GM23338 (cell line): ENCODE results near the gene TLR9. TPM values are rescaled to one million over a fixed set of nuclear protein-coding genes. Genes with fewer than 3 reads are reported as not detected.

Experiments
- ATAC-seq: fragments of 200-7000 bp; cut with Tn5 transposase; 3 replicates; pipeline ENCODE4 v1.9.1; 2020
- DNase-seq: peaks from one replicate; pipeline ENCODE4 v3.0.0-alpha.2; 2015; ENCODE audit warnings: low spot score
- H2AFZ ChIP-seq: fragments of 200-600 bp; sonication (generic); 2 replicates; pipeline ENCODE4 v1.8.0; 2016; ENCODE audit warnings: antibody characterized with exemption, mild to moderate bottlenecking, moderate library complexity
- H3F3A ChIP-seq: fragments of 200-600 bp; sonication (generic); replicated peaks from 2 replicates; pipeline ENCODE4 v1.8.0; 2017; ENCODE audit warnings: antibody characterized with exemption, mixed run types, low read depth
- H3K27ac ChIP-seq: fragments of 200-600 bp; sonication (generic); 2 replicates; pipeline ENCODE4 v1.6.1; 2016; ENCODE audit warnings: low read depth
- H3K27me3 ChIP-seq: fragments of 200-600 bp; sonication (generic); 2 replicates; pipeline ENCODE4 v1.8.0; 2016; ENCODE audit warnings: mild to moderate bottlenecking, mixed run types, moderate library complexity; ENCODE audit not compliant: insufficient read depth
- H3K36me3 ChIP-seq: fragments of 200-600 bp; sonication (generic); 2 replicates; pipeline ENCODE4 v1.8.0; 2016; ENCODE audit warnings: mild to moderate bottlenecking; ENCODE audit not compliant: insufficient read depth
- H3K4me1 ChIP-seq: fragments of 200-600 bp; sonication (generic); 2 replicates; pipeline ENCODE4 v1.8.0; 2016; ENCODE audit warnings: mild to moderate bottlenecking, moderate library complexity; ENCODE audit not compliant: insufficient read depth
- H3K4me2 ChIP-seq: fragments of 200-600 bp; sonication (generic); 2 replicates; pipeline ENCODE4 v1.7.1; 2017; ENCODE audit warnings: mixed run types
- H3K4me3 ChIP-seq: fragments of 200-600 bp; sonication (generic); 2 replicates; pipeline ENCODE4 v1.6.1; 2016; ENCODE audit warnings: mixed run types
- H3K79me2 ChIP-seq: fragments of 200-600 bp; sonication (generic); replicated peaks from 2 replicates; pipeline ENCODE4 v1.8.0; 2017; ENCODE audit warnings: mild to moderate bottlenecking; ENCODE audit not compliant: insufficient read depth
- H3K9me2 ChIP-seq: fragments of 200-600 bp; sonication (generic); 2 replicates; pipeline ENCODE4 v1.8.0; 2017; ENCODE audit not compliant: insufficient read depth
- H4K20me1 ChIP-seq: fragments of 200-600 bp; sonication (generic); replicated peaks from 2 replicates; pipeline ENCODE4 v1.8.0; 2017; ENCODE audit warnings: mild to moderate bottlenecking; ENCODE audit not compliant: insufficient read depth
- H3K27ac Mint-ChIP-seq: 2 replicates; pipeline ENCODE4 v1.8.0; 2020; ENCODE audit warnings: inconsistent platforms, mild to moderate bottlenecking, moderate library complexity, mixed read lengths
- H3K27me3 Mint-ChIP-seq: 3 replicates; pipeline ENCODE4 v1.8.0; 2022; ENCODE audit warnings: low read depth, mild to moderate bottlenecking, moderate library complexity, mixed read lengths, inconsistent platforms; ENCODE audit not compliant: insufficient read depth, poor library complexity
- H3K36me3 Mint-ChIP-seq: 3 replicates; pipeline ENCODE4 v1.8.0; 2021; ENCODE audit warnings: low read depth, mild to moderate bottlenecking, inconsistent platforms, moderate library complexity, mixed read lengths
- H3K4me1 Mint-ChIP-seq: 3 replicates; pipeline ENCODE4 v1.8.0; 2020; ENCODE audit warnings: mild to moderate bottlenecking, inconsistent platforms, mixed read lengths
- H3K4me3 Mint-ChIP-seq: 3 replicates; pipeline ENCODE4 v1.8.0; 2021; ENCODE audit warnings: moderate library complexity, mild to moderate bottlenecking, inconsistent platforms, mixed read lengths
- H3K9me3 Mint-ChIP-seq: 3 replicates; pipeline ENCODE4 v1.8.0; 2020; ENCODE audit warnings: moderate library complexity, mild to moderate bottlenecking, inconsistent platforms, mixed read lengths
- CREB1 ChIP-seq: fragments of 250-450 bp; sonication (Bioruptor Pico); IDR thresholded peaks from 2 replicates; pipeline ENCODE4 v1.5.0; 2020; ENCODE audit warnings: low read depth, mild to moderate bottlenecking, moderate library complexity
- EZH2 ChIP-seq: fragments of 200-600 bp; sonication (generic); IDR thresholded peaks from one replicate; pipeline ENCODE4 v1.8.0; 2017; ENCODE audit warnings: antibody characterized with exemption, mild to moderate bottlenecking, low read depth; ENCODE audit not compliant: unreplicated experiment
- EZH2phosphoT487 ChIP-seq: fragments of 200-600 bp; sonication (generic); IDR thresholded peaks from one replicate; pipeline ENCODE4 v1.8.1; 2018; ENCODE audit warnings: antibody characterized with exemption; ENCODE audit not compliant: unreplicated experiment
- JUNB ChIP-seq: IDR thresholded peaks from one replicate; pipeline ENCODE4 v1.6.1; 2016; ENCODE audit warnings: antibody characterized with exemption; ENCODE audit not compliant: unreplicated experiment
- NANOG ChIP-seq: IDR thresholded peaks from 2 replicates; pipeline ENCODE4 v1.6.1; 2016; ENCODE audit warnings: antibody characterized with exemption, borderline replicate concordance
- POLR2AphosphoS5 ChIP-seq: IDR thresholded peaks from 2 replicates; pipeline ENCODE4 v1.6.1; 2016; ENCODE audit warnings: antibody characterized with exemption, low read depth
- STAT1 ChIP-seq: IDR thresholded peaks from one replicate; pipeline ENCODE4 v1.6.1; 2016; ENCODE audit warnings: antibody characterized with exemption; ENCODE audit not compliant: unreplicated experiment
- ZNF114 ChIP-seq: fragments of 250-450 bp; sonication (Bioruptor Pico); IDR thresholded peaks from 2 replicates; pipeline ENCODE4 v1.5.0; 2020; ENCODE audit warnings: mild to moderate bottlenecking, moderate library complexity
- ZNF331 ChIP-seq: fragments of 250-450 bp; sonication (Bioruptor Pico); IDR thresholded peaks from 2 replicates; pipeline ENCODE4 v1.5.0; 2020; ENCODE audit warnings: low read depth, mild to moderate bottlenecking, moderate library complexity
- polyA plus RNA-seq: library from polyadenylated mRNA; unstranded; fragments of >200 nt; fragmentation: Nextera tagmentation; extraction: Ambion mirVana; gene quantifications from 2 replicates; pipeline ENCODE4 v1.2.1, GENCODE V29; 2016
- total RNA-seq: library from RNA; depleted of rRNA; stranded (reverse); fragments of >200 nt; shearing (Covaris generic); gene quantifications from 2 replicates; pipeline ENCODE4 v1.2.3, GENCODE V29; 2014
- TF ChIP-seq, protein P1 (sequence below): fragments of 250-450 bp; sonication (Bioruptor Pico); IDR thresholded peaks from 2 replicates; pipeline ENCODE4 v1.5.0; 2020; ENCODE audit warnings: mild to moderate bottlenecking, moderate library complexity
- TF ChIP-seq, protein P2 (sequence below): IDR thresholded peaks from one replicate; pipeline ENCODE4 v1.6.1; 2018; ENCODE audit warnings: antibody characterized with exemption; ENCODE audit not compliant: unreplicated experiment
- TF ChIP-seq, protein P3 (sequence below), 2 experiments: fragments of 200-600 bp in 1 of 2; sonication (generic) in 1 of 2; conservative IDR thresholded peaks; 2 replicates each; pipeline versions ENCODE4 v1.5.1 to v1.6.1; 2016 to 2017; ENCODE audit warnings: antibody characterized with exemption in 2 of 2, low read depth in 2 of 2, mild to moderate bottlenecking in 2 of 2, moderate library complexity in 1 of 2
- TF ChIP-seq, protein P4 (sequence below): IDR thresholded peaks from 2 replicates; pipeline ENCODE4 v1.6.1; 2016; ENCODE audit warnings: antibody characterized with exemption

The TLR9 gene
- total and polyA plus RNA-seq, 2 experiments from 2014 or later, result not detected

DNA sequence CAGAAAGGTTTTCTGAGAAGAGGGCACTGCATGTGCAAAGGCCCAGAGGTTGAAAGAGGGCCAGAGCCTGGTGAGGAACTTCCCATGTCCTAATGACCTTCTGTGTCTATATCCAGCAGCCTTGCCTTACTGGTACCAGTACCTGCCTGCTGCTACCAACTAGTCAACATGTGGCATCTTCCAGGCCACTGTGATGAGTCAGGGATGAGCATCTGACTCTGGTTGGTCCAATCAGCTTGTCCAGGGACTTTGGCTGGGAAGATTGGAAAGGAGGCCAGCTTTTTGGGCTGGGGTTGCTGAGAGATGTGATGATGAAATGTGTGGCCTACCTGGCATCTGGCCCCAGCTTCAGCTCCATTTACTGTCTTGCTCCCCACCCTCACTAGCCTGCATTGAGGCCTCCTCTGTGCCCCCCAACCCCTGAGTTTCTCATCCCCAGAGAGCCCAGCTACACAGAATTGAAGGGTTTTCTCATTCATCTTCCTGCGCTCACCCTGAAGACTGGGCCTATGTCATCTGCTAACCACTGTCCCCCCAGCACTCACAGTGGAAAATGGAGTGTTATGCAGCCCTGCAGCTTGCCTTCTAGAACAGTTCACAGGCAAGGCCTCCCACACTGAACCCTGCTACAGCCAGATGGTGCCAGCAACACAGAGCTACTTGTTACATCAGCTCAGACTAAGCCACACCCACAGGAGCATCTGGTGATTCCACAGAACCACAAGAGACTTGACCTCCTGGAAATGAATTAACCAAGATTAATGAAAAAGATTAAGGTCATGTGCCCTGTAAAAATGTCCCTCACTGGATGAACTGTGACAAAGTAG lies 14.8 kb upstream of the TLR9 start:
- peaks cover 12% of the 10 kb centered on the region; the same call in 2 of the 3 replicates for H3K36me3 Mint-ChIP-seq
- peaks cover 52% of the 10 kb centered on the region for H3K4me1 Mint-ChIP-seq
- peak overlapping the region; percentile 96 for H3K4me3 Mint-ChIP-seq
- ATAC-seq, result no peak
- TF ChIP-seq, protein P1, sequence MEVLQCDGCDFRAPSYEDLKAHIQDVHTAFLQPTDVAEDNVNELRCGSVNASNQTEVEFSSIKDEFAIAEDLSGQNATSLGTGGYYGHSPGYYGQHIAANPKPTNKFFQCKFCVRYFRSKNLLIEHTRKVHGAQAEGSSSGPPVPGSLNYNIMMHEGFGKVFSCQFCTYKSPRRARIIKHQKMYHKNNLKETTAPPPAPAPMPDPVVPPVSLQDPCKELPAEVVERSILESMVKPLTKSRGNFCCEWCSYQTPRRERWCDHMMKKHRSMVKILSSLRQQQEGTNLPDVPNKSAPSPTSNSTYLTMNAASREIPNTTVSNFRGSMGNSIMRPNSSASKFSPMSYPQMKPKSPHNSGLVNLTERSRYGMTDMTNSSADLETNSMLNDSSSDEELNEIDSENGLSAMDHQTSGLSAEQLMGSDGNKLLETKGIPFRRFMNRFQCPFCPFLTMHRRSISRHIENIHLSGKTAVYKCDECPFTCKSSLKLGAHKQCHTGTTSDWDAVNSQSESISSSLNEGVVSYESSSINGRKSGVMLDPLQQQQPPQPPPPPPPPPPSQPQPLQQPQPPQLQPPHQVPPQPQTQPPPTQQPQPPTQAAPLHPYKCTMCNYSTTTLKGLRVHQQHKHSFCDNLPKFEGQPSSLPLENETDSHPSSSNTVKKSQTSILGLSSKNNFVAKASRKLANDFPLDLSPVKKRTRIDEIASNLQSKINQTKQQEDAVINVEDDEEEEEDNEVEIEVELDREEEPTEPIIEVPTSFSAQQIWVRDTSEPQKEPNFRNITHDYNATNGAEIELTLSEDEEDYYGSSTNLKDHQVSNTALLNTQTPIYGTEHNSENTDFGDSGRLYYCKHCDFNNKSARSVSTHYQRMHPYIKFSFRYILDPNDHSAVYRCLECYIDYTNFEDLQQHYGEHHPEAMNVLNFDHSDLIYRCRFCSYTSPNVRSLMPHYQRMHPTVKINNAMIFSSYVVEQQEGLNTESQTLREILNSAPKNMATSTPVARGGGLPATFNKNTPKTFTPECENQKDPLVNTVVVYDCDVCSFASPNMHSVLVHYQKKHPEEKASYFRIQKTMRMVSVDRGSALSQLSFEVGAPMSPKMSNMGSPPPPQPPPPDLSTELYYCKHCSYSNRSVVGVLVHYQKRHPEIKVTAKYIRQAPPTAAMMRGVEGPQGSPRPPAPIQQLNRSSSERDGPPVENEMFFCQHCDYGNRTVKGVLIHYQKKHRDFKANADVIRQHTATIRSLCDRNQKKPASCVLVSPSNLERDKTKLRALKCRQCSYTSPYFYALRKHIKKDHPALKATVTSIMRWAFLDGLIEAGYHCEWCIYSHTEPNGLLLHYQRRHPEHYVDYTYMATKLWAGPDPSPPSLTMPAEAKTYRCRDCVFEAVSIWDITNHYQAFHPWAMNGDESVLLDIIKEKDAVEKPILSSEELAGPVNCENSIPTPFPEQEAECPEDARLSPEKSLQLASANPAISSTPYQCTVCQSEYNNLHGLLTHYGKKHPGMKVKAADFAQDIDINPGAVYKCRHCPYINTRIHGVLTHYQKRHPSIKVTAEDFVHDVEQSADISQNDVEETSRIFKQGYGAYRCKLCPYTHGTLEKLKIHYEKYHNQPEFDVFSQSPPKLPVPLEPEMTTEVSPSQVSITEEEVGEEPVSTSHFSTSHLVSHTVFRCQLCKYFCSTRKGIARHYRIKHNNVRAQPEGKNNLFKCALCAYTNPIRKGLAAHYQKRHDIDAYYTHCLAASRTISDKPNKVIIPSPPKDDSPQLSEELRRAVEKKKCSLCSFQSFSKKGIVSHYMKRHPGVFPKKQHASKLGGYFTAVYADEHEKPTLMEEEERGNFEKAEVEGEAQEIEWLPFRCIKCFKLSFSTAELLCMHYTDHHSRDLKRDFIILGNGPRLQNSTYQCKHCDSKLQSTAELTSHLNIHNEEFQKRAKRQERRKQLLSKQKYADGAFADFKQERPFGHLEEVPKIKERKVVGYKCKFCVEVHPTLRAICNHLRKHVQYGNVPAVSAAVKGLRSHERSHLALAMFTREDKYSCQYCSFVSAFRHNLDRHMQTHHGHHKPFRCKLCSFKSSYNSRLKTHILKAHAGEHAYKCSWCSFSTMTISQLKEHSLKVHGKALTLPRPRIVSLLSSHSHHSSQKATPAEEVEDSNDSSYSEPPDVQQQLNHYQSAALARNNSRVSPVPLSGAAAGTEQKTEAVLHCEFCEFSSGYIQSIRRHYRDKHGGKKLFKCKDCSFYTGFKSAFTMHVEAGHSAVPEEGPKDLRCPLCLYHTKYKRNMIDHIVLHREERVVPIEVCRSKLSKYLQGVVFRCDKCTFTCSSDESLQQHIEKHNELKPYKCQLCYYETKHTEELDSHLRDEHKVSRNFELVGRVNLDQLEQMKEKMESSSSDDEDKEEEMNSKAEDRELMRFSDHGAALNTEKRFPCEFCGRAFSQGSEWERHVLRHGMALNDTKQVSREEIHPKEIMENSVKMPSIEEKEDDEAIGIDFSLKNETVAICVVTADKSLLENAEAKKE (CRISPR knock-in tag), result no peak
- TF ChIP-seq ZNF114 (CRISPR knock-in tag), result no peak
- TF ChIP-seq NANOG, result no peak
- TF ChIP-seq, protein P2, sequence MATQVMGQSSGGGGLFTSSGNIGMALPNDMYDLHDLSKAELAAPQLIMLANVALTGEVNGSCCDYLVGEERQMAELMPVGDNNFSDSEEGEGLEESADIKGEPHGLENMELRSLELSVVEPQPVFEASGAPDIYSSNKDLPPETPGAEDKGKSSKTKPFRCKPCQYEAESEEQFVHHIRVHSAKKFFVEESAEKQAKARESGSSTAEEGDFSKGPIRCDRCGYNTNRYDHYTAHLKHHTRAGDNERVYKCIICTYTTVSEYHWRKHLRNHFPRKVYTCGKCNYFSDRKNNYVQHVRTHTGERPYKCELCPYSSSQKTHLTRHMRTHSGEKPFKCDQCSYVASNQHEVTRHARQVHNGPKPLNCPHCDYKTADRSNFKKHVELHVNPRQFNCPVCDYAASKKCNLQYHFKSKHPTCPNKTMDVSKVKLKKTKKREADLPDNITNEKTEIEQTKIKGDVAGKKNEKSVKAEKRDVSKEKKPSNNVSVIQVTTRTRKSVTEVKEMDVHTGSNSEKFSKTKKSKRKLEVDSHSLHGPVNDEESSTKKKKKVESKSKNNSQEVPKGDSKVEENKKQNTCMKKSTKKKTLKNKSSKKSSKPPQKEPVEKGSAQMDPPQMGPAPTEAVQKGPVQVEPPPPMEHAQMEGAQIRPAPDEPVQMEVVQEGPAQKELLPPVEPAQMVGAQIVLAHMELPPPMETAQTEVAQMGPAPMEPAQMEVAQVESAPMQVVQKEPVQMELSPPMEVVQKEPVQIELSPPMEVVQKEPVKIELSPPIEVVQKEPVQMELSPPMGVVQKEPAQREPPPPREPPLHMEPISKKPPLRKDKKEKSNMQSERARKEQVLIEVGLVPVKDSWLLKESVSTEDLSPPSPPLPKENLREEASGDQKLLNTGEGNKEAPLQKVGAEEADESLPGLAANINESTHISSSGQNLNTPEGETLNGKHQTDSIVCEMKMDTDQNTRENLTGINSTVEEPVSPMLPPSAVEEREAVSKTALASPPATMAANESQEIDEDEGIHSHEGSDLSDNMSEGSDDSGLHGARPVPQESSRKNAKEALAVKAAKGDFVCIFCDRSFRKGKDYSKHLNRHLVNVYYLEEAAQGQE, result no peak
- TF ChIP-seq, protein P3, sequence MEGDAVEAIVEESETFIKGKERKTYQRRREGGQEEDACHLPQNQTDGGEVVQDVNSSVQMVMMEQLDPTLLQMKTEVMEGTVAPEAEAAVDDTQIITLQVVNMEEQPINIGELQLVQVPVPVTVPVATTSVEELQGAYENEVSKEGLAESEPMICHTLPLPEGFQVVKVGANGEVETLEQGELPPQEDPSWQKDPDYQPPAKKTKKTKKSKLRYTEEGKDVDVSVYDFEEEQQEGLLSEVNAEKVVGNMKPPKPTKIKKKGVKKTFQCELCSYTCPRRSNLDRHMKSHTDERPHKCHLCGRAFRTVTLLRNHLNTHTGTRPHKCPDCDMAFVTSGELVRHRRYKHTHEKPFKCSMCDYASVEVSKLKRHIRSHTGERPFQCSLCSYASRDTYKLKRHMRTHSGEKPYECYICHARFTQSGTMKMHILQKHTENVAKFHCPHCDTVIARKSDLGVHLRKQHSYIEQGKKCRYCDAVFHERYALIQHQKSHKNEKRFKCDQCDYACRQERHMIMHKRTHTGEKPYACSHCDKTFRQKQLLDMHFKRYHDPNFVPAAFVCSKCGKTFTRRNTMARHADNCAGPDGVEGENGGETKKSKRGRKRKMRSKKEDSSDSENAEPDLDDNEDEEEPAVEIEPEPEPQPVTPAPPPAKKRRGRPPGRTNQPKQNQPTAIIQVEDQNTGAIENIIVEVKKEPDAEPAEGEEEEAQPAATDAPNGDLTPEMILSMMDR (conservative IDR thresholded peaks at IDR 0.05; ENCODE audit: low read depth in 2 of 2), result peak in 1 of 2 experiments; percentile 12; a peak in 1 of 4 replicates
- TF ChIP-seq STAT1, result no peak
- TF ChIP-seq EZH2phosphoT487, result no peak
- TF ChIP-seq EZH2, result no peak
- no peak for TF ChIP-seq JUNB
- no peak for TF ChIP-seq ZNF331 (CRISPR knock-in tag)
- TF ChIP-seq CREB1 (CRISPR knock-in tag), result no peak
- TF ChIP-seq, protein P4, sequence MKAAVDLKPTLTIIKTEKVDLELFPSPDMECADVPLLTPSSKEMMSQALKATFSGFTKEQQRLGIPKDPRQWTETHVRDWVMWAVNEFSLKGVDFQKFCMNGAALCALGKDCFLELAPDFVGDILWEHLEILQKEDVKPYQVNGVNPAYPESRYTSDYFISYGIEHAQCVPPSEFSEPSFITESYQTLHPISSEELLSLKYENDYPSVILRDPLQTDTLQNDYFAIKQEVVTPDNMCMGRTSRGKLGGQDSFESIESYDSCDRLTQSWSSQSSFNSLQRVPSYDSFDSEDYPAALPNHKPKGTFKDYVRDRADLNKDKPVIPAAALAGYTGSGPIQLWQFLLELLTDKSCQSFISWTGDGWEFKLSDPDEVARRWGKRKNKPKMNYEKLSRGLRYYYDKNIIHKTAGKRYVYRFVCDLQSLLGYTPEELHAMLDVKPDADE, result no peak
- TF ChIP-seq POLR2AphosphoS5, result peak; percentile 53; the same call in 1 of the 2 replicates
- H3F3A ChIP-seq, result peaks cover 13% of the 10 kb centered on the region; the same call in 1 of the 2 replicates
- DNase-seq, result peak; percentile 72
- peaks cover 30% of the 10 kb centered on the region for H3K27me3 Mint-ChIP-seq
- H3K27ac ChIP-seq, result peak overlapping the region; percentile 72; the same call in 1 of the 2 replicates
- H3K27ac Mint-ChIP-seq, result peak overlapping the region; percentile 96
- H3K36me3 ChIP-seq, result no peaks in the 10 kb centered on the region
- no peaks in the 10 kb centered on the region; the same call in 1 of the 2 replicates for H4K20me1 ChIP-seq
- peak overlapping the region; percentile 93 for H3K4me3 ChIP-seq
- no peaks in the 10 kb centered on the region for H3K9me2 ChIP-seq
- peaks cover 25% of the 10 kb centered on the region for H3K27me3 ChIP-seq
- peaks cover 25% of the 10 kb centered on the region for H3K79me2 ChIP-seq
- H2AFZ ChIP-seq, result no peak overlapping the region
- H3K9me3 Mint-ChIP-seq, result peaks cover 6% of the 10 kb centered on the region; the same call in 2 of the 3 replicates
- peak overlapping the region; percentile 99 for H3K4me2 ChIP-seq
- peaks cover 36% of the 10 kb centered on the region for H3K4me1 ChIP-seq
